Testis (tissue), 2 donors: ENCODE data around the gene SIM1.

Experiments used
- CTCF ChIP-seq, 3 experiments: fragments of 450-650 bp in 2 of 3; fragments of 200-600 bp in 1 of 3; sonication (generic) in 1 of 3; IDR thresholded peaks; one replicate each; pipeline ENCODE4 v1.5.1; 2016 to 2019; ENCODE audit warnings: antibody characterized with exemption in 3 of 3, mild to moderate bottlenecking in 2 of 3, moderate library complexity in 1 of 3
- POLR2A ChIP-seq: fragments of 450-650 bp; IDR thresholded peaks from one replicate; pipeline ENCODE4 v1.6.1; 2017; ENCODE audit warnings: antibody characterized with exemption, mild to moderate bottlenecking, moderate library complexity

- TF ChIP-seq CTCF (IDR thresholded peaks at IDR 0.05) (no peak), POLR2A (no peak)
These were observed 8.4 kb downstream of the SIM1 start for GRCh38 chr6:100456141-100456907.
